ENCODE measurements around the gene ANKRD44. TPM values are rescaled to one million over a fixed set of nuclear protein-coding genes. Genes with fewer than 3 reads are reported as not detected.

Gene ANKRD44
- total RNA-seq, 1 experiment from 2014 or later = 0.68 TPM

- TF ChIP-seq ZSCAN18 (CRISPR knock-in tag; IDR thresholded peaks at IDR 0.05) (no peak), ZNF232 (CRISPR knock-in tag; IDR thresholded peaks at IDR 0.05) (no peak), SP1 (CRISPR knock-in tag; conservative IDR thresholded peaks at IDR 0.05) (no peak), NR3C1 (CRISPR knock-in tag; conservative IDR thresholded peaks at IDR 0.05; ENCODE audit: low read depth) (no peak), KAT7 (CRISPR knock-in tag; IDR thresholded peaks at IDR 0.05; ENCODE audit: borderline replicate concordance) (no peak), TP53 (CRISPR knock-in tag; IDR thresholded peaks at IDR 0.05) (no peak), GTF2I (CRISPR knock-in tag; conservative IDR thresholded peaks at IDR 0.05) (no peak), SMAD4 (CRISPR knock-in tag; IDR thresholded peaks at IDR 0.05) (no peak), RELA (CRISPR knock-in tag; IDR thresholded peaks at IDR 0.05; ENCODE audit: borderline replicate concordance) (no peak), ATF1 (CRISPR knock-in tag; IDR thresholded peaks at IDR 0.05) (no peak), ZNF416 (CRISPR knock-in tag; IDR thresholded peaks at IDR 0.05) (no peak), ERG (CRISPR knock-in tag; IDR thresholded peaks at IDR 0.05) (no peak), IRF1 (CRISPR knock-in tag; IDR thresholded peaks at IDR 0.05) (no peak), ATF3 (CRISPR knock-in tag; conservative IDR thresholded peaks at IDR 0.05) (no peak)
- TF ChIP-seq, protein P1, sequence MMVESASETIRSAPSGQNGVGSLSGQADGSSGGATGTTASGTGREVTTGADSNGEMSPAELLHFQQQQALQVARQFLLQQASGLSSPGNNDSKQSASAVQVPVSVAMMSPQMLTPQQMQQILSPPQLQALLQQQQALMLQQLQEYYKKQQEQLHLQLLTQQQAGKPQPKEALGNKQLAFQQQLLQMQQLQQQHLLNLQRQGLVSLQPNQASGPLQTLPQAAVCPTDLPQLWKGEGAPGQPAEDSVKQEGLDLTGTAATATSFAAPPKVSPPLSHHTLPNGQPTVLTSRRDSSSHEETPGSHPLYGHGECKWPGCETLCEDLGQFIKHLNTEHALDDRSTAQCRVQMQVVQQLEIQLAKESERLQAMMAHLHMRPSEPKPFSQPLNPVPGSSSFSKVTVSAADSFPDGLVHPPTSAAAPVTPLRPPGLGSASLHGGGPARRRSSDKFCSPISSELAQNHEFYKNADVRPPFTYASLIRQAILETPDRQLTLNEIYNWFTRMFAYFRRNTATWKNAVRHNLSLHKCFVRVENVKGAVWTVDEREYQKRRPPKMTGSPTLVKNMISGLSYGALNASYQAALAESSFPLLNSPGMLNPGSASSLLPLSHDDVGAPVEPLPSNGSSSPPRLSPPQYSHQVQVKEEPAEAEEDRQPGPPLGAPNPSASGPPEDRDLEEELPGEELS (CRISPR knock-in tag; IDR thresholded peaks at IDR 0.05) = no peak
- TF ChIP-seq, protein P2, sequence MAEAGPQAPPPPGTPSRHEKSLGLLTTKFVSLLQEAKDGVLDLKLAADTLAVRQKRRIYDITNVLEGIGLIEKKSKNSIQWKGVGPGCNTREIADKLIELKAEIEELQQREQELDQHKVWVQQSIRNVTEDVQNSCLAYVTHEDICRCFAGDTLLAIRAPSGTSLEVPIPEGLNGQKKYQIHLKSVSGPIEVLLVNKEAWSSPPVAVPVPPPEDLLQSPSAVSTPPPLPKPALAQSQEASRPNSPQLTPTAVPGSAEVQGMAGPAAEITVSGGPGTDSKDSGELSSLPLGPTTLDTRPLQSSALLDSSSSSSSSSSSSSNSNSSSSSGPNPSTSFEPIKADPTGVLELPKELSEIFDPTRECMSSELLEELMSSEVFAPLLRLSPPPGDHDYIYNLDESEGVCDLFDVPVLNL (CRISPR knock-in tag; IDR thresholded peaks at IDR 0.05; ENCODE audit: borderline replicate concordance, low read depth) = no peak
- H3K4me1 Mint-ChIP-seq = peaks cover 6% of the 10 kb centered on the region; the same call in 1 of the 2 replicates
- no peaks in the 10 kb centered on the region for H3K36me3 Mint-ChIP-seq
- no peak overlapping the region for H3K27ac Mint-ChIP-seq
- DNase-seq (ENCODE audit: low spot score) = no peak
- ChIA-PET CTCF (no interaction called here), POLR2A (no interaction called here)
- no peaks in the 10 kb centered on the region for H3K27me3 Mint-ChIP-seq (ENCODE audit: low read depth)
- no peak overlapping the region for H3K4me3 Mint-ChIP-seq
- ATAC-seq = no peak
- H3K9me3 Mint-ChIP-seq = no peaks in the 10 kb centered on the region
Measured at GRCh38 chr2:197138506-197138905, 172.1 kb downstream of the ANKRD44 start.

DNA sequence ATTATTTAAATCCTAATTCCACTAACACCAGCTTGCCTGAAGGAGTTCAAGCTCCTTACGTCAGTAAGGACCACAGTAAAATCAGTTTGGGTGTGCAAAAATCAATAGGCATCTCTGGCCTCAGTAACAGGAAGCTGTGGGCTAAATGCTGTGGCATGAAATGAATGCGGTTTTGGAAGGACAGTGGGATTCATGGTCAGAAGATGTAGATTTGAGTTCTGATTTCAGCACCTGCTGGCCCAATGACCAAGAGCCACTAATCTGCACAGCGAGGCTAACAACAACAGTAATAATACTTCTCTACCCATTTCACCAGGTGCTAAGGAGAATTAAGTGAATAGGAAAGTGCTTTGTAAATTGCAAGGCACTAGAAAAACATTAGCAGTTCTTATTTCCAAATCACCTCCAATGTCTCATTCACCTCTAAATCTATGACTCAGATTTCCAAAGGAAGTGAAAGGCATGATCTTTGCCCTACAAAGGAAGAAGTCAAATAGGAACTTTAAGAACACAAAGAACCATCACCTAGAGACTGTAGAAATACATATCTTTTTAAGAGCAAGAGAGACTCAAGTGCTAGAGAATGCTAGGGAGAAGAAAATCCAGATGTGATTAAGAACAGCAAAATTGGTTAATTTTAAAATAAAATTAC is 172.6 kb downstream of the ANKRD44 start:
- H3K4me1 Mint-ChIP-seq = peaks cover 6% of the 10 kb centered on the region; the same call in 1 of the 2 replicates
- ATAC-seq (no peak), DNase-seq (ENCODE audit: low spot score) (no peak)
- ChIA-PET CTCF (interaction anchor here (1.3 to 1.9 kb wide), 2 partner anchors 29 to 31 kb away, joined by 3 to 12 read pairs; no protein-coding TSS in a partner anchor), POLR2A (interaction anchor here (0.7 kb wide), 1 partner anchor 326 kb away, joined by 3 read pairs; no protein-coding TSS in a partner anchor)
- no peaks in the 10 kb centered on the region for H3K36me3 Mint-ChIP-seq
- H3K4me3 Mint-ChIP-seq = no peak overlapping the region
- no peak overlapping the region for H3K27ac Mint-ChIP-seq
- H3K27me3 Mint-ChIP-seq (ENCODE audit: low read depth) = no peaks in the 10 kb centered on the region
- no peaks in the 10 kb centered on the region for H3K9me3 Mint-ChIP-seq
- TF ChIP-seq, protein P3, sequence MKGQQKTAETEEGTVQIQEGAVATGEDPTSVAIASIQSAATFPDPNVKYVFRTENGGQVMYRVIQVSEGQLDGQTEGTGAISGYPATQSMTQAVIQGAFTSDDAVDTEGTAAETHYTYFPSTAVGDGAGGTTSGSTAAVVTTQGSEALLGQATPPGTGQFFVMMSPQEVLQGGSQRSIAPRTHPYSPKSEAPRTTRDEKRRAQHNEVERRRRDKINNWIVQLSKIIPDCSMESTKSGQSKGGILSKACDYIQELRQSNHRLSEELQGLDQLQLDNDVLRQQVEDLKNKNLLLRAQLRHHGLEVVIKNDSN (CRISPR knock-in tag; IDR thresholded peaks at IDR 0.05) = no peak
- no peak for TF ChIP-seq JAZF1 (CRISPR knock-in tag; IDR thresholded peaks at IDR 0.05)
- TF ChIP-seq FOXJ3 (CRISPR knock-in tag; IDR thresholded peaks at IDR 0.05; ENCODE audit: borderline replicate concordance) = no peak
- no peak for TF ChIP-seq TP53 (CRISPR knock-in tag; IDR thresholded peaks at IDR 0.05)
- TF ChIP-seq ZNF396 (CRISPR knock-in tag; IDR thresholded peaks at IDR 0.05; ENCODE audit: borderline replicate concordance) = no peak
- TF ChIP-seq FOXK1 (CRISPR knock-in tag; IDR thresholded peaks at IDR 0.05) = no peak
- TF ChIP-seq ZNF232 (CRISPR knock-in tag; IDR thresholded peaks at IDR 0.05) = no peak
- TF ChIP-seq, protein P1 (CRISPR knock-in tag; IDR thresholded peaks at IDR 0.05) = no peak
- no peak for TF ChIP-seq EMX1 (CRISPR knock-in tag; IDR thresholded peaks at IDR 0.05)
- no peak for TF ChIP-seq ZMAT4 (CRISPR knock-in tag; IDR thresholded peaks at IDR 0.05)
- no peak for TF ChIP-seq ETV6 (CRISPR knock-in tag; IDR thresholded peaks at IDR 0.05)
